Cardiac ventricle fibroblast (primary cell): ENCODE data around the gene RRH. TPM values are rescaled to one million over a fixed set of nuclear protein-coding genes. Genes with fewer than 3 reads are reported as not detected.

ENCODE experiments used
- total RNA-seq: library from RNA; depleted of rRNA; stranded (reverse); fragments of >200 nt; gene quantifications from 2 replicates; pipeline ENCODE4 v1.2.3, GENCODE V29; 2015

RRH gene, protein sequence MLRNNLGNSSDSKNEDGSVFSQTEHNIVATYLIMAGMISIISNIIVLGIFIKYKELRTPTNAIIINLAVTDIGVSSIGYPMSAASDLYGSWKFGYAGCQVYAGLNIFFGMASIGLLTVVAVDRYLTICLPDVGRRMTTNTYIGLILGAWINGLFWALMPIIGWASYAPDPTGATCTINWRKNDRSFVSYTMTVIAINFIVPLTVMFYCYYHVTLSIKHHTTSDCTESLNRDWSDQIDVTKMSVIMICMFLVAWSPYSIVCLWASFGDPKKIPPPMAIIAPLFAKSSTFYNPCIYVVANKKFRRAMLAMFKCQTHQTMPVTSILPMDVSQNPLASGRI
- total RNA-seq: 0.12 TPM in 1 of 2 replicates, not detected in the other

DNA sequence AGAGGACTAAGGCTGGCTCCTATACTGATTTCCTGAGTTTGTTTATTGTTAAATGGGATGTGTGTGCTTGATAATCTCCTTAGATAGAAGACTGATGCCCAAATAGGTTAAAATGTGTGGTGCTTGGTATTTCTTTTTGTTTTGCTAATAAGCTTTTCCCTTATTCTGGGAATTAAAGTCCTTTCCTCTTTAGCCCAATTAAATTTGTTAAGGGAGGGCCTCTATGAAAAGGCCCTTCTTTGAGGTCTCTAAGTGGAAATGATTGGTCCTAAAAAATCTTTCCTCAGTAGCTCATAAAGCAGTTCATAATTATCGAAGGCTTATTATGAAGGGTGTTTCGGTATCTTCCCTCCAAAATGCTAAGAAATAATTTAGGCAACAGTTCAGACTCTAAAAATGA lies at the start of gene RRH:
Gene RRH (plus strand): TSS at position 301 of the 400 bp plus-strand sequence. CDS start 56 bp downstream, at position 357.

GRCh38 chr4:109801895-109802319 lies 25.9 kb upstream of the RRH start, which contains the start of gene CFI:
Gene CFI, minus strand, starts transcription at chr4:109801999. Its CDS starts 28 bp downstream, at chr4:109801971.

DNA sequence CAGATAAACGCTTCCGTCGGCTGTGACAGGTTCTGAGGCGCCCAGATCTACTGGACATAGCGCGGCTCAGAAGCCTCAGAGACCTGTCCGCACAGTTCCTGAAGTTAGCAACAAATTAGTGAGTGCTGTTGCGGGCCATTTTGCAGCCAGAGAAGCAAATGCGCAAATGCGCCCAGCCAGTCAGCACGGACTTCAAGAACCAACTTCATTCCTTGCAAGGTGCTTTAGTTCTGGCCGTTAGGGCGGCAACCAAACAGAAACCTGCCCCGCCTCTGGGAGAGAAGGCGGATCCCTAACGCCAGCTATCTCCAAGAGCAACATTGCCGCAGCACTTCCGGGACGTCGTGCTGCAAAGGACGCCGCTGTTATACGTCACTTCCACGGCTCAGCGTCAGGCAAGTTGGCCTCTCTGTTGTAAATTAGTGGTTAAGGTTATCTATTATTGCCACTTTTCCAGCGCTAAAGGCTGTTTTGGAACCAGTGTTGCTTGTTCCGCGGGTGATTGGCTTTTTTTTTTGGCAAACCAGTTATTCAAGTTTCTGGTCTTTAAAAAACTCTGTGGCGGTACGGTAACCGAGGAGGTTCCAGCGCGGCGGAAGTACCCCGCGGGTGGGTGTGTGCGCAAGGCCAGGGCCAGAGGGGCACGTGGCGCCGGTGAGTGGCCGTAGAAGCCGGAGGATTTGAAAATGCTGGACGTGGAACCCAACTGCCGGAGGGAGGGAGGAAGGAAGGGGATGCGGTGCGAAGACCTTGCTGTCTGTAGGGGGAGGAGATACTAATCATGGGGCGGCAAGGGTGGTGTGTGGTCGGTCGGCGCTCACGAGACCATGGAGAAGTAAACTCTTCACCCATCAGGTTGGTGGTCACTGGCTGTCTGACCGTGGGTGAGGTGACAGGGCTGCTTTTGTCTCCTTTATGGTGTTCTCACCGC lies 12.4 kb upstream of the RRH start, which contains the start of gene GAR1:
Gene GAR1 (plus strand): TSS at position 612 of the 931 bp plus-strand sequence. CDS start 403 bp downstream, outside the sequence.

DNA sequence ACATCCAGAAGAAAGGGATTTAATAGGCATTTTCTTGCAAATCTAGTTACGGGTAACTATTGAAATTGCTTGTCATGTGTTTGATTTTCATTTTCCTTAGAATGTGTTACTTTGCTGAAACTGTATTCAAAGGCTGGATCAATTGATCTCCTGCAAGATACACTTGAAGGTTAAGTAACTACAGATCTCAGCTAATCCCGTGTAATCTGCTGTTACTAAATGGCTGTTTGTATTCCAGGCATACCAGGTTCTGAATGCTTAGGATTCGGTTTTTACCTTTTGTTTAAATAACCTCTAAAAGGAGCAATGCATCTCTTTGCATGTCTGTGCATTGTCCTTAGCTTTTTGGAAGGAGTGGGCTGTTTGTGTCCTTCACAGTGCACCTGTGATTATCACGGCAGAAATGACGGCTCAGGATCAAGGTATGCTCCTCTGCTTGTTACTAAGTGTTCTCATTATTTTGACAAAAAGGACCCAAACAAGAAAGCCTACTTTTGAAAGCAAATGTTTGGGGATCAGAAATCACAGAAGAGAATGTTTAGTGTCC lies 20.2 kb downstream of the RRH start, which contains the start of gene LRIT3:
Gene LRIT3 (plus strand): TSS at position 212 of the 547 bp plus-strand sequence. CDS start 95 bp downstream, at position 307.

Other genes with a start within 250 kb of the RRH start
- gene CASP6, start 124.5 kb upstream of the RRH start, total RNA-seq: 8.4 and 10.7 TPM in 2 replicates
- 13.9 and 46.2 TPM in 2 replicates for gene PLA2G12A, start 97.9 kb upstream of the RRH start, total RNA-seq
- gene CFI, start 26.0 kb upstream of the RRH start, total RNA-seq: 21.2 and 23.8 TPM in 2 replicates
- gene GAR1, start 12.2 kb upstream of the RRH start, total RNA-seq: 5.2 and 6.2 TPM in 2 replicates
- gene LRIT3, start 20.1 kb downstream of the RRH start, total RNA-seq: not detected in 2 replicates
- gene EGF, start 84.9 kb downstream of the RRH start, total RNA-seq: not detected in 2 replicates